Coronary artery (tissue), 2 donors: ENCODE data around the gene MED27.
"Not testable (repeated sequence)": the region's sequence is repeated elsewhere in the genome, so short reads cannot be mapped to it uniquely, and the experiment has no call there.

Experiments used
- DNase-seq: peaks from one replicate; pipeline ENCODE4 v3.0.0-alpha.2; 2017; ENCODE audit warnings: low spot score
- H3K27ac ChIP-seq, 2 donors: fragments of 200-600 bp; sonication (generic); one replicate each; pipeline ENCODE4 v1.5.1; 2016 to 2019
- H3K4me3 ChIP-seq: fragments of 200-600 bp; sonication (generic); 2 replicates; pipeline ENCODE4 v1.5.1; 2016; ENCODE audit warnings: mild to moderate bottlenecking, moderate library complexity
- TF ChIP-seq, protein P1 (sequence below): fragments of 200-600 bp; sonication (generic); IDR thresholded peaks from one replicate; pipeline ENCODE4 v1.5.1; 2019; ENCODE audit warnings: antibody characterized with exemption

Gene MED27

DNA sequence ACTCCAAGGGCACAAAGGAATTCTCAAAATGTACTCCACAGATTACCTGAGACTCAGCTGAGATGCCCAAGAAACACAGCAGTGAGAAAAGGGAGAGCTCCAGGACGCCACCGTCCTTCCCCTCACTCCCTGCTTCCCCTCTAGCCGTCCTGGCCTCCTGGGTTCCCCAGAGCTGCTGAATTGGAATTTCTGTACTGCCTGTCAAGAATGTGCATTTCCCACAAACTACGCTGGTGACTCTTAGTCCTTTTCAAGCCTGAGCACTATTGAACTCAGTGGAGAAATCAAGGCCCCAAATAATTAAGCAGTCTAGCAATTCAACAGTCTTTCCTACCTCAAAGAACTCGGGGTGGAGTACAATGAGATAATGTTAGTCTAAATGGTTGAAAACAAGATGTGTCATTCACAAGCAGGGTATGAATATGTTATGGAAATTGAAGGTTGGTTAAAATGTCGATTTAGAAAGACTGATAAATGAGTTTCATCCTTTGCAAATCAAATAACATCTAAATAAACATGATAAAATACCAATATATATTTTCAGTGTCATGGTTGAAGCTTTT is 153.2 kb downstream of the MED27 start:
- no peak overlapping the region for H3K27ac ChIP-seq
- no peak overlapping the region for H3K4me3 ChIP-seq
- TF ChIP-seq, protein P1, sequence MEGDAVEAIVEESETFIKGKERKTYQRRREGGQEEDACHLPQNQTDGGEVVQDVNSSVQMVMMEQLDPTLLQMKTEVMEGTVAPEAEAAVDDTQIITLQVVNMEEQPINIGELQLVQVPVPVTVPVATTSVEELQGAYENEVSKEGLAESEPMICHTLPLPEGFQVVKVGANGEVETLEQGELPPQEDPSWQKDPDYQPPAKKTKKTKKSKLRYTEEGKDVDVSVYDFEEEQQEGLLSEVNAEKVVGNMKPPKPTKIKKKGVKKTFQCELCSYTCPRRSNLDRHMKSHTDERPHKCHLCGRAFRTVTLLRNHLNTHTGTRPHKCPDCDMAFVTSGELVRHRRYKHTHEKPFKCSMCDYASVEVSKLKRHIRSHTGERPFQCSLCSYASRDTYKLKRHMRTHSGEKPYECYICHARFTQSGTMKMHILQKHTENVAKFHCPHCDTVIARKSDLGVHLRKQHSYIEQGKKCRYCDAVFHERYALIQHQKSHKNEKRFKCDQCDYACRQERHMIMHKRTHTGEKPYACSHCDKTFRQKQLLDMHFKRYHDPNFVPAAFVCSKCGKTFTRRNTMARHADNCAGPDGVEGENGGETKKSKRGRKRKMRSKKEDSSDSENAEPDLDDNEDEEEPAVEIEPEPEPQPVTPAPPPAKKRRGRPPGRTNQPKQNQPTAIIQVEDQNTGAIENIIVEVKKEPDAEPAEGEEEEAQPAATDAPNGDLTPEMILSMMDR, result no peak
- DNase-seq, result no peak

DNA sequence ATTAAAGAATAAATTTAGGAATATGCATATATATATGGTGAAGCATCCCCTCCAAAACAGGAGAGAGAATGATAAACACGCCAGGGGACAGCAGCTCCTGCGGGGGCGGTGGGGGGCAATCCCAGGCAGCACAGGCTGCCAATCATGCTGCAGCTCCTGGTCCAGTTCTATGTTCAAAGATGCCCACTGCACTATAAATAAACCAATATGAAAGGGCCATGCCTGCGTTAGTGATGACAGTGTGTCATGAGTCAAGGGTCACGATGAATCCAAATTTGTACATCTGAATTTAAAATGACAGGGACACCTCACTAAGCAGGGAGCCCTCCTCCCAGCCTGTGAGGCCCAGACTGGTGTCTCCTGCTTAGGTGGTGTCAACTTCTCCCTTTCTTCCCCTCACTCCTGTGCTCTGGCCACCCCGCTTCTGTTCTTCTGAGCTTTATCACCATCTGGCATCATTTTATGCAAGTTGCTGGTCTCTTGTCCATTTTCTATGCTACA is 153.9 kb downstream of the MED27 start:
- TF ChIP-seq, protein P1, result no peak
- no peak for DNase-seq
- Histone ChIP-seq H3K27ac (no peak overlapping the region), H3K4me3 (no peak overlapping the region)

DNA sequence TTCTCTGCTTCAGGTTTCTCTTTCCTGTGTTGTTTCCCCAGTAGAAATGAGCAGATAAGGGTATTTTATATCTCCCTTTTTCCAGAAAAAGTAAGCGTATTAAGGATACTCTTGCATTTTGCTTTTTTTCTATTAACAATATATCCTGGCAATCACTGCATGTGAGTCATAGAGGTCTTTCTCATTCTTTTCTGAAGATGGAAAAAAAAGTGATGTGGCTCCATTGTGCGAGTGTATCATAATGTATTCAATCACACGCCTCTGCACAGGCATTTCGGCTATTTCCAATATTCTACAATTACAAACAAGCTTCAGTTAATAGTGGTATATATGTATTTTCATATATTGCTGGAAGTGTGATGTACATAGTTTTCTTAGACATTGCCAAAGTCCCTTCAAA is 155.9 kb downstream of the MED27 start:
- DNase-seq, result no peak
- Histone ChIP-seq H3K4me3 (no peak overlapping the region), H3K27ac (no peak overlapping the region)
- TF ChIP-seq, protein P1, result no peak

DNA sequence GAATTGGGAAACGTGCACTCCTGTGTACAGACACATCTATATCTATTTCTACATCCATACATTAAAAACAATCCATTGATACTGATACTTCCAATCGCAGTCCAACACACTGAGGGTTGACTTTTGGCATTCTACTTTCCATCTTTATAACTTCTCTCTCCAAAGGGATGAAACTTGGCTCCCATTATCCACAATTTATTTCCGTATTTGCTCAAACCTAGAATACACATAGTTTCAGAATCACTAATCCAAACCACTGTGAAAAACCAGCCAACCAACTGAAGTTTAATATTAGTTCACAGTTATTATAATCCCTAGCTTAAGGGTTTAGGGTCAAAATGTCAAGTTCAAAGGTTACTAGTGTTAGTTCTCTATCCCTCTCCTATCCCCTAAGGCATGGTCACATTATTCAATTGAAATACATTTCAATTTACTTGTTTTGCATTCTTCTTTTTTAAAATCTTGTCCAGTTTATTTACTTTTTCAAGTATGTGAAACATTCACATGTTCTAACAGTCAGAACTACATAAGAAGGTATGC is 156.5 kb downstream of the MED27 start:
- Histone ChIP-seq H3K27ac (no peak overlapping the region), H3K4me3 (no peak overlapping the region)
- DNase-seq, result no peak
- TF ChIP-seq, protein P1, result no peak

DNA sequence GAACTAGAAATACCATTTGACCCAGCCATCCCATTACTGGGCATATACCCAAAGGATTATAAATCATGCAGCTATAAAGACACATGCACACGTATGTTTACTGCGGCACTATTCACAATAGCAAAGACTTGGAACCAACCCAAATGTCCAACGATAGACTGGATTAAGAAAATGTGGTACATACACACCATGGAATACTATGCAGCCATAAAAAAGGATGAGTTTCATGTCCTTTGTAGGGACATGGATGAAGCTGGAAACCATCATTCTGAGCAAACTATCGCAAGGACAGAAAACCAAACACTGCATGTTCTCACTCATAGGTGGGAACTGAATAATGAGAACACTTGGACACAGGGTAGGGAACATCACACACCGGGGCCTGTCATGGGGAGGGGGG is 158.0 kb downstream of the MED27 start:
- H3K27ac ChIP-seq, H3K4me3 ChIP-seq, DNase-seq: not testable (repeated sequence)

DNA sequence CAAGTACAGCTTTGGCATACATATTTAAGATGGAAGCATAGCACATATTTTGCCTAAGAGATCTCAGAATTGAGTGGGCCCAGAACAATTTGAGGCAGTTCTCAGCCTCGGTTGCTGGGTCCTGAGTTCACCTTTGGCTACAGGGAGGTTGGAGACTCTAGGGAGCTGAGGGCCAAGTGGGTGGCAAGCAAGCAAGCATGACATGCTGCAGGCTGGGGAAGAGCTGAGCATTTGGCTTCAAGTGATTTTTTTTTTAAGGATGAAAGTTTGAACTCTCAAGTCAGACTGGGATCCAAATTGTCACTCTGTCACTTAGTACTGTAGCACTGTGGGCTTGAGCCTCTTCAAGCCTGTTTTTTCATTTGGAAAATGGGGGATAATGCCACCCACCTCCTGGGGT is 160.5 kb downstream of the MED27 start:
- no peak for DNase-seq
- Histone ChIP-seq H3K27ac (no peak overlapping the region), H3K4me3 (no peak overlapping the region)
- TF ChIP-seq, protein P1, result no peak

DNA sequence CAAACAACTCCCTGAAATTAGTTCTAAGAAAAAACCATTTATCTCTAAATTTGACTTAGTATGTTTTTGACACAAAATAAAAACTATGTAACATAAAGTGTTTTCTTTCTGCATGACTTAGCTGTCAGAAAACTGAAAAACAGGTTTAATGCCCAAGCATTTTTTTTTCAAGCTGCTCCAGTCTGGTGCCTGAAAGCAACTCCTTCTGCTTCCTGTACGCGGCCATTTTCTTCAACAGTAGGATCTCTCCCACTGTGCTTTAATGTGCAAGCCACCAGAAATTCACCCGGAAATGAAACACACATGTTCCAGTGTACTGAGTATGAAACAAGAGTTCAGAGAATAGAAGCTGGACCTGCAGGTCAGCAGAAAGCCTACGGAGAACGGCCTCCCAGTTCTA is 161.2 kb downstream of the MED27 start:
- TF ChIP-seq, protein P1, result no peak
- no peak overlapping the region for H3K4me3 ChIP-seq
- no peak for DNase-seq
- H3K27ac ChIP-seq, result no peak overlapping the region
